AG08396 (cell line): Measurements from ENCODE around the gene ONECUT2.
"Not testable (repeated sequence)": the region's sequence is repeated elsewhere in the genome, so short reads cannot be mapped to it uniquely, and the experiment has no call there.

Experiments
- DNase-seq: peaks from one replicate; pipeline ENCODE4 v3.0.0; 2012; ENCODE audit warnings: low spot score, mixed read lengths

The ONECUT2 gene

DNA sequence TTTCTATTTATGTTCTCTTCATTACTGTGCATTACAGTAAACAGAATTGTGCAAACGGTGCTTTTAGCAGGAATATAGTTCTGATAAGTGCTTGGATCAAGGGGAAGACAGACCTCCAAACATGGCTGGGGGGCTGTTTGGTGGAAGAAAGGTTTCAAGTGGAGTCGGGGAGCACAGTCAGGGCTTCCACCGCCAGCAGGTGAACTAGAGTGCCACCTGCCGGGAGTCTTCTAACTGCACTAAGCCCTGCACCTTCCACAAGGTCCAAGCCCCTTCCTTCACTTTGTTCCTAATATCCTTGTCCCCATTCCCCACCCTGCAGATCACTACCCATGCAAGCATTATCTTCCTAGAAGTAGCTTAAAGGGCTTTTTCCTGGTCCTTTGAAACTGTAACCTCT lies 11.1 kb downstream of the ONECUT2 start:
- DNase-seq: peak; percentile 25

DNA sequence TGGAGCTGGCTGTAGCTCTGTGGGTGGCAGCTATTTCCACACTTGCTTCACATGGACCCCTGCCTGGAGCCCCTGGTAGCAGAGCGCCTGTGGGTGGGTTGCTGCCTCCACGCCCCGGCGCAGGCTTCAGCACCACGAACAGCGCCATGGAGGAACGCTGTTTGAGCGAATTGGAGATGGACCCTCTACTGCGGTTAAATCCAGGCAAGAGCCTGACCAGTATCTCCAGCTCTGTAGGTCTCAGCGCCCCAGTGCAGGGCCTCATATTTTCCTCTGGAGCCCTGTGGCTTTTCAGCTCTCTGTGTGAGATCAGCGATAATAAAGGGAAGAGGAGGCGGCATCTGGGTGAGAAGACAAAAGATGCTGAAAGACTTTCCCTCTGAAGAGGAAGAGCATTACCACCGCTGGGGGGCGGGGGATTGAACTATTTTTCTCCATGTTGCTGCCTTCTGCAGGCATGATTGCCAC lies 12.0 kb downstream of the ONECUT2 start:
- DNase-seq: peak; percentile 40

DNA sequence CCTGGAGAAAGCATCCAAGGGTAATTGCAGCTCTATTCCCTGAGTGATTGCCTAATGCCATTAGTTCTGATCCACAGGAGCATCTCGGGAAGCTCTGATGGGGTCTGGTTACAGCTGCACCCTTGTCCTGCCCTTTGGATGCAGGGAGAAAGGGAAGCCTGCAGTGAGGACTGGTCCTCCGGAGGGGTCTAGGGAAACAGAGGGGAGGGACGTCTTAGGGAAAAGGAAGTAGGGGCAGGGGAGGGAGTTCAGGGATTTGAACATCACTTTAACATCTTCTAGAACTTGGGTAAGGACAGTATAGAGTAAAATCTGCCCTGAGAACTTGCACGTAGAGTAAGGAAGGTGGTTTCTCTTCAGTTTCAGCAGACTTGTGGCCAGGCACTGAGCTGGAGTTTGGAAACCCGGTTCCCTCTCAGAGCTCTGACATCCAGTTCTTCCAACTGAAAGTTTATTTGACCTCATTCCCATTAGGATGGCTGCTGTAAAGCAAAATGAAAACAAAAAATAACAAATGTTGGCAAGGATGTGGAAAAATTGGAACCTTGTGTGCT lies 20.5 kb downstream of the ONECUT2 start:
- DNase-seq: no peak

DNA sequence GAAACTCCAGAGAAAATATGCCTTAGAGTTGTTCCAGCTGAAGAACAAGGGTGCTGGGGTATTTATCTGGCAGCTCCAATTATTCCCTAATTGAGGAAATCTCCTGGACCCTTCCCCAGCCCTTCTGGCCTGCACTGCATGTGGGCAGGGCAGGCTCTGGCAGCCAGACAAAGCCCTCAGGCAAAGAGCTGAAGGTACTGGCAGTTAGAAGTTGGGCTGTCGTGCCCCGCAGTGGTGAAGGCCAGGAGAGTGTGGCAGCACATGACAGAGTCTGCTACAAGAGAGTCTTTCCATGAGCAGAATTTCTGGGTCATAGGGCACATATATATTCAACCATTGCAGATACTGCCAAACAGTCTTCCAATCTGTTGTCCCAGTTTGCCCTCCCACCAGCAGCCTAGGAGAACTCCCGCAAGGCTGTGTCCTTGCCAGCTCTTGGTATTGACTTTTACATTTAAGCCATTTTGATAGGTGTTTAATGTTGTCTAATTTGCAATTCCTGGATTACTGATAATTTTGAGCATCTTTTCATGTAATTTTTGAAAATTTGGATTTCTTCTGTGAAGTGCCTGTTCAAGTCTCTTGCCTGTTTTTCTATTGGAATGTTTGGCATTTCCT lies 26.6 kb downstream of the ONECUT2 start:
- DNase-seq: no peak

DNA sequence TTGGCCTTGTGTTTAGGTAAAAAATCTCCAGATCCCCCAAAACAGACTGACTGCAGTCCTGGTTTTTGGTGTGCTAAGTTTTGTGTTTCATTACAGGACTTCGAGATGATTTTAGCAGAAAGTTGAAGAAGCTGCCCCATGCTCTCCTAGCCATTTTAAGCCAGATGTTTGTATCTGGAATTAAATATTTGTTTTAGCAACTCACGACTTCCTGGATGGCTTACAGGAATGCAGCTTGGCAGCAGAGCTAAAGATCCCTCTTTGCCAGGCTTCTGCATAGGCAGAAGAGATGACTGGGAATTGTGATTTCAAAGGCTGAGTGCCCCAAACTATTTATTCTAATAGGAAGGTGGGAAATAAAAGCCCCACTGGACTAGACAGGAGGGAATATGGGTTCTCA lies 31.1 kb downstream of the ONECUT2 start:
- no peak for DNase-seq

DNA sequence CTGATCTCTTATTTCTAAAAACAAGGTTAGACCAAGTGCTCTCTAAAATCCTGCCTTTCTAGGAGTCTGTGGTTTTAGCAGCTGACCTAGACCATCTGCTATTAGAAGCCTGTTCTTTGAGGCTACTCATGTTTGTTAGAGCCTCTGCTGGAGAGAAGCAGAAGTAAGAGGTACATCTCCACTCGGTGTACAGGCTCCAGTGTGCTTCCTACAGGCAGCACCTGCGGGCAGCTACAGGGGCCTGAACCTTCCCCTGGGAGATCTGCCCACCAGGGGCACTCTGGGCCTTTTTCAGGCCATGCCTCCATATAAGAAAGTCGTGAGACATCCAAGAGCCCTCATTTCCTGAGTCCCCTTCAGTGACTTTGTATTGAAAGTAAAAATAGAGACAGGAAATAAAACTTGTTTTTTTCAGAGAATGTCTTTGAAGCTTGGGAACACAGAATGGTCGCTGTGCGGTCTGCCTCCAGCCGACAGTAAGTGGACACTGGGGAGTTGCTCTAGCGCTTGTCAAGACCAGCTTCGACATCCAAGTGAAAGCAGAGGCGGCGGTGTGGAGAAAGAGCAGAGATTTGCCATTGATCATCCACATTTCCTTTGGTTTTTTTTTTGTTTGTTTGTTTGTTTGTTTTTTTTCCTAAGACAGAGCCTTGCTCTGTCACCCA lies 31.7 kb downstream of the ONECUT2 start:
- DNase-seq: no peak

DNA sequence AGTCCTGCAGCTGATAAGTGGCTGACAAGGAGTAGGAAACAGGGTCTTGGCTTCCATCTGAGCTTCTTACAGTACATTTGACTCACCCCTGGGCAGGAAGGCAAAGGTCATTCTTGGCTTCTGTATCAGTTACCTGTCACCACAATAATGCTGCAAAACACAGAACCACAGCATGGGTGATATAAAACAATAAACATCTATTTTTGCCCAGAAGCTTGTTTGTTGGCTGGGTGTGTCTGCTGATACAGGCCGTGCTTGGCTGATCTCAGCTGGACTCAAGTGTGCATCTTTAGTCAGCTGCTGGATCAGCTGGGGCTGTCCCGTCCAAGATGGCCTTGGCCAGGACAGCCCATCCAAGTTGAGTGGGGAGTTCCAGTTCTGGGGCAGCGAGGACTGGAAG lies 34.7 kb downstream of the ONECUT2 start:
- no peak for DNase-seq

DNA sequence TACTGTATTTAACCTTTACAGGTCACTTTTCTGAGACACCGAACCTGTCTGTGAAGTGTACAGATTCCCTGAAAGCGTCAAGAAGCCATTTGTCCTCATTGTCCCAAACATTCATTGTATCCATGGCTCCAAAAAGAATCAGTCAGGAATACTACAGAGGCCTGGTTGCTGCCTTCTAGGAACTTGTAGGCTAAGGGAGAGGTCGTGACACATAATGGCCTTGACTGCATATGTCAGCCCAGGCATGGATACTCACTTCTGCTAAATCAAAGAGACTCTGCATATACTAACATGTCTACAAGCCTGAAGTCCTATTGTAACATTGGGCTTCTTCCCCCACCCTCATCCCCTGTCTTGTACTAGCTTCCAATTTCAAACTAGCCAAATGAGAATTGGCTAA lies 40.2 kb downstream of the ONECUT2 start:
- DNase-seq: no peak

DNA sequence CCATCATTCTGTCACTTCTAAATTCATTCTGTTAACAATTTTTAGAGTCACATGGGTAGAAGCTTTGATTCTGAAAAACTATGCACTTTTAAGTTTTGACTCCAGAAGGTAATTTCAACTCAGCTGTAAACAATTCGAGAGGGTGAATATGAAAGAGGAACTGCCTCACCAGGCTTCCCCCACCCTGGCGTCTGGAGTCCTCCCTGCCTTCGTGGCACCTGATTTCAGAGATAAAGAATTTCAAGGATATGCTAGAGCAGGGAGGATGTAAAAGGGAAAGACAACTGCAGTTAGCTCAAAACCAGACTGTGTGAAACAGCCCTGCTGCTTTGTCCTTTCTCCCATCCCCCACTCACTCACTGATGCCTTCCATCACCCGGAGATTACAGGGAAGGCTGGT lies 40.7 kb downstream of the ONECUT2 start:
- no peak for DNase-seq

DNA sequence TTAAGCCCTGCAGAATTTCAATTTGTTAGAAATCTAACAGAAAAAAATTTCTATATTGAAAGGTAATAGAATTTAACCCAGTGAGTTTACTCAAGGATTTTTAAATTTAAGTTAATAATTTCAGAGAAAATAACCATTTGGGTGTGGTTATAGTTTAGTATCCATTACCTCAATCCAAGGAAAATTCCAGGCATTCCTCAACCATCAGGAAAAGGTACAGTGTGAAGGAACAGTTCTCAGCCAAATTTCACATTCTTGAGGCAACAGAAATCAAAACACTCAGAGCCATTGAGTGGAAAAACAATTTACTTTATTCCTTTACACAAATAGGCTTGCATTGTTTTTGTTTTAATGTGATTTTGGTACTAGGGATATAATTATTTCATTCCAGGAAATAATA lies 45.6 kb downstream of the ONECUT2 start:
- DNase-seq: no peak

DNA sequence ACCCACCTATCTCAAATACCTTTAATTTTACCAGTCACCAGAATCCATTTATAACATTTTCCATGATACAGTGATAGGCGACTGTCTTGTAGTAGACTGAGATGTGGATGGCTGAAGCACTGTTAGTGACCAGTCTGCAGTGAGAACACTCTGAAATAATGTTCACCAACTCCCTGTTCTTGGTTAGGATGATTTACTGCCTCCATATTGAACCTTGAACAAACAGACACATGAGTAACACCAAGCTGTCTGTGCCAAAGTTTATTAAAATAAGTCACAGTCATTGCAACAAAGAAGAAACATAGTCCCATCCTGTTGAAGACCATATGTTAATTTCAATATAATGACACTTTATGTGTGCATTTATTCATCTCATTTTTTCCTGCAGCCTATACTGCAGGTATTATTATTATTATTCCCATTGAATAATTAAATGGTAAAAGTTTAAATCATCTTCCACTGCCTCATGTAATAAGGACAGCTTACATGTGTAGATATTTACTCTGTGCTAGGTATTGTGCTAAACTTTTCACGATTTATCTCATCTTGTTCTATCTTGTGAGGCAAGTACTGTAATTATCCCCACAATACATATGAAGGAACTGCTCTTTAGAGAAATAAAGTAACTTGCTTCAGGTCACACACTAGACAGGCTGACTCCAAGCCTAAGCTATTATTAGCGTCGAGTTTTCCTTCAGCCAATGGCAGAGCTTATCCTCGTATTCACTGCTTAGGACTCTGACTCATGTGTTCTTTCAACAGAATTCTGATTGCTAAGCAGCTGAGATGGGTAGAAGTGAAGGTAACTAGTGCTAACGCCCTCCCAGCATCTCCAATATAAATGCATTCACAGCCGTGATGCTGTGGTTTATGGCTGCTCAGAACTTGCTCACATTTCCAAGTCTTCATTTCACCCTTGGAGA lies 62.5 kb downstream of the ONECUT2 start:
- peak; percentile 9 for DNase-seq

DNA sequence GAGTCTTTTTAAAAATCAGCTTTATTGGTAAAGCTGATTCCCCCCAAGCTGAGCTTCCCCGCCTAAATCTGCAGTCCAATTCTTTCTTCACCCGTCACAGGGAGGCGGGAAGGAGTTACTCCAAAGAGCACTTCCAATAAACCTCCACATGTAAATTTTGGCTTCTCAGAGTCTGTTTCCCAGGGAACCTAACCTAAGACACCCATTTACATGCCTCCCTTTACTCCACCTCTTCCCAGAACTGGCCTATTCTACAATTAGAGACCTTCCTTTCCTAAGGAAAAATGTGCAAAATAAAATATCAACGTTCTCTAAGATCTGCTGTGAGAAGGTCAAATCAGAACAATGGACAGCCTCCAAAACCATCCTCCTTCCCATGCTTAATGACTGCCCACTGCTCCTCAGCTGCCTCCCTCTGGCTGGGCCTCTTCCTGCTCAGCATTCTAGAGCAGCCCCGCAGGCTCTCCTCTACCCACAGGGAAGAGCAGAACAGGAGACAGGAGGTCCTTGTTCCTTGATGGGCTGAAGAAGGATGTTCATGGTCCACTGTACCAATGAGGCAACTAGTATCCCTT lies 63.6 kb downstream of the ONECUT2 start:
- no peak for DNase-seq

DNA sequence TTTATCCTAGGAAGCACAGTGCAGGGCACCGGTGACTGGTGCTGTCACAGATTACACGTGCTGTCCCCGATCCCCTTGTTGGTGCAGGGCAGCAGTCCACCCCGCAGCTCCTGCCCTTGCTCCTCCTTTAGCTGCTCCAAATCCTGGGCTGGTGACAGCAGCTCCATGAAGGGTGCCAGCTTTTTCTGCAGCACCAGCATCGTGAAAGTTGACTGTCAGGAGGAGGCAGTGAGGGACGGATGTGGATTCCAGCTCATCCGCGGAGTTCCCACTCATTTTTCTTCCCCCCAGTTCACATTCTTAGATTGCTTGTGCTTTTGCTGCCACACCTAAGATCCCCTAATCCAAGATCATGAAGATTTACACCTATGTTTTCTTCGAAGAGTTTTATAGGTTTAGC lies 67.5 kb downstream of the ONECUT2 start:
- DNase-seq: no peak

DNA sequence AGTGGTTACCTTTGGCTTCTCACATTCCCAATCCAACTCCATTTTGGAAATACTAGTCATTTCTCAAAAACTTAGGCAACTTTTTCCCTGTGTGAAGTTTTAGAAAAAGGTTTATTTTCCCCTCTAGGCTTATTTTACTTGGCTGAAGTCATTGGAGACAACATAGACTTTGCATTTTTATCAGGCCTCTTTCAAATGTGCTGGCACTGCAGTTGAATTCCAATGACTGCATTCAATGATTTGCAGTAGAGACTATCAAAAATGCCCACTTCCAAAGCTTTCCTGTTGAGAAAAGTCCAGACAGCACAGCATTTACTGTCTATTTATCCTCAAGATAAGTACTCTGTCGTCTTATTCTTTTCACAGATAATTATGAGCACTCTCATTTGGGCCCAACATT lies 70.1 kb downstream of the ONECUT2 start:
- no peak for DNase-seq

DNA sequence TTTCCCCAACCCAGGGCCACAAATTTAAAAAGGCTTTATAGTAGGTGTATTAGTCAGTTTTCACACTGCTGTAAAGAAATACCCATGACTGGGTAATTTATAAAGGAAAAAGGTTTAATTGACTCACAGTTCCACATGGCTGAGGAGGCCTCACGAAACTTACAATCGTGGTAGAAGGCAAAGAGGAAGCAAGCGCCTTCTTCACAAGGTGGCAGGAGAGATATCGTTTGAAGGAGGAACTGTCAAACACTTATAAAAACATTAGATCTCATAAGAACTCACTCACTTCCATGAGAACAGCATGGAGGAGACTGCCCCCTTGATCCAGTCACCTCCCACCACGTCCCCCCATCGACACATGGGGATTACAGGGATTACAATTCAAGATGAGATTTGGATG lies 80.9 kb downstream of the ONECUT2 start:
- no peak for DNase-seq

DNA sequence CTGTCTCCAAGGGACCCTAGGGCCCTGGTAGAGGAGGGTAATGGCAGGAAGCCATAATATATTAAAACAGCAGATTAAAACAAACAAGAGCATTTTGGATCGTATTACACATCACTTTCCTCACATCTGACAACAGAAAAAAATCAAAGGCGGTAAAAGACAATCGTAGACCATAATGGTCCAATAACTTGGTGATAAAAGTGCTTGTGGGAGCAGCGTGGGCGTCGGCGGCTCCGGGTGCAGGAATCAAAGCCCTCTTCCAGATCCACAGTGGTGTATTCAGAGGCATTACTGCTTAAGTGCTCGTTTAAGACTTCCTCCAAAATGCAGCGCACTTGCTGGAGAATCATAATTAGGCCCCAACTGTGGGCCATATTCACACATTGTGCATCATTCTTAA lies 83.4 kb downstream of the ONECUT2 start:
- DNase-seq: no peak

DNA sequence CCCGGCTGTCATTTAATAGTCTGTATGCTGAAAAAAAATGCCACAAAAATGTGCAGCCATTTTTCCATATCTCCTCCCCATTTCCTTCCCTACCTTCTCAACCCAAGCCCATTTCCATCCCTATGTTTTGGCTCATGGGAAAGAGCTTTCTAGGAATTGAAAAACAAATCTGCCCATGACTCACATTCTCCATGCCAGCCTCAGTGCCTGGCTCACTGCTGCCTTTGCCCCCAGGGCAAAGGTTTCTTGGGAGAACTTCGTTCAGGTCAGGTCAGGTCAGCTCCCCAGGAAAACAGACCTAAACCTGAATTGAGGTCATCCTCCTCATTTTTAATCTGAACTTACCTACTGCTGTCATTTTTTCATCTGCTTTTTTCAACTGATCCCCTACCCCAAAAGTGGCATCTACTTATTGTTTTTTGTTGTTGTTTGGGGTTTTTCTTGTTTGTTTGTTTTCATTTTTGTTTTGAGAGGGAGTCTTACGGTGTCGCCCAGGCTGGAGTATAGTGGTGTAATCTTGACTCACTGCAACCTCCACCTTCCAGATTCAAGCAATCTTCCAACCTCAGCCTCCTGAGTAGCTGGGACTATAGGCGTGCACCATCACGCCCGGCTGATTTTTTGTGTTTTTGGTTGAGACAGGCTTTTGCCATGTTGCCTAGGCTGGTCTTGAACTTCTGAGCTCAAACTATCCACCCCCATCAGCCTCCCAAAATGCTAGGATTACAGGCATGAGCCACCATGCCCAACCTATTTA lies 84.7 kb downstream of the ONECUT2 start:
- DNase-seq: no peak

DNA sequence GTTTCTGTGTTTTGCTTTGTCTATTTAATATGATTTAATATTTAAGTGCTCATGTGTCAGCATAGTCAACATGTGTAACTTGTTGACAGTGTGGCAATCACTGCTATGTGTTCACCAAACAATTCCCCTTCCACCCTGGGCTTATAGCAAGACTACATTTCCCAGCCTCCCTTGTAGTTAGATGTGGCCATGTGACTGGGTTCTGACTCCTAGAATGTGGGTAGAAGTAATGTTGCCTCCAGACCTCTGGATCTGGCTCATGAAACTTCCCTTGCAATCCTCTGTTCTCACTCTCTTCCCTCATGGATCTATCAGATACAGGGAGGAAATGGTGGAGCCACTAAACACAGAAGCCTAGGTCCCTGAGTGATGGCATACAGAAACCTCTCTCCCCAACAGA lies 87.2 kb downstream of the ONECUT2 start:
- not testable (repeated sequence) for DNase-seq

DNA sequence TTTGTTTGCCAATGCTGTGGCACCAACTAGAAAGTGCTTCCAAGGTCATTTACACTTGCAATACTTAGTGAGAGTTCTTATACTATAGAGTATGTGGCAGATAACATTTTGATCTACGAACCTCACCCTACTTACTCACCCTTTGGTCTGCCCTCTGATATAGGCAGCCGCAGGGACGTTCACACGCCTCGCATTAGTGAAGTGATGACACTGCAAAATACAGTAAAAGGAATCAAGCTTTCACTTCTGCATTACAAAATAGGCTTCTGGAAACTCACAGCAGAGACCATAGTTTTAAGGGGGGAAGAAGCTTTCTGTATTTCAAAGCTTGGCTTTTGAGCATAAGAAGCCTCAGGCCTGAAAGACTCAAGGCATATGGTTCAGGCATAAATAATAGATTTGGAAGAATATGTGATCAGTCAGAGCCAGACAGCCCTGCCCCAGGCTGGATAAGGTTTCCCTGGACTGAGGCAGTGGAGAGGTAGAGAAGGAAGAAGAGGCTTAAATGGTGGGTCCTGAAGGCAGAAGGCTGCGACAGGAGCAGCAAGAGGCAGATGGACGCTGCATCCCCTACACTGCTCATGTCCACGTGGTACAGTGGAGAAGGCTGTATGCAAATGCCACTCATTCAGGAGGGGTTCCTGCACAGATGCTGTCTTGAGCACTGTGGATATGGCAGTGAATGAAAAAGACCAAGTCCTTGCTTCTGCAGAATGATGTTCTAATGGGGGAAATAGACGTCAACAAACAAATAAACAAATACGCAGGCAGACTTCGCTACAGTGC lies 88.2 kb downstream of the ONECUT2 start:
- no peak for DNase-seq

DNA sequence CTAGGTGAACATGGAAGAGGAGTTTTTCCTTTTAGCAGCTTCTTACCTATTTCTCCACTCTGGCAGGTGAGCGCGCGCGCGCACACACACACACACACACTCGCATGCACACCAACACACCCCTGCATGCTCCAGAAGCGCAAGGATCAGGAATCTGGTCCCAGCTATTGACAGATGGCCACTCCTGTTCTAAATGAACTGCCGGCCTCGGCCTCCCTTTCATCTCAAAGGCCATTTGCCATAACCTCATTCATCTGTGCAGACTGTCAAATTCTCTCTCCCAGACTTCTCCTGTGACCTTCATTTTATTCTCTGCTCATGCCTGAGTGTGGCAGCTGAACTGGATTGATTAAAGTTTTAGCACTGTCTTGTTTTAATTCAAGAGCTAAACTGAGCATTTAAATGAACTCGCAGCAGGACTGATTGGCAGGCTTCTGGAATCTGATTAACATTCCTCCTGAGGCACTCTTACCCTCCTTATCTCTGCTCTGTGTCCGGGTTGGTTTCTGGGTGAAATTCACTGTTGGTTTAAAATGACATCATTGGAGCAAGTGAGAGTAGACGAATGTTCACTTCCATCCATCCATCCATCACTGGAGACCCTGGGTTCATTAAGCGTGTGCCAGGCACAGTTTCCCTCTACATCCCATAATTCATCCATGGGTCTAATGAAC lies 92.5 kb downstream of the ONECUT2 start:
- no peak for DNase-seq
